Stomach smooth muscle (tissue), 2 donors: ENCODE data around the gene DCHS2.

Source experiments
- H3K27ac ChIP-seq: one replicate; pipeline ENCODE4 v1.7.0; 2013; ENCODE audit warnings: mild to moderate bottlenecking, low read length, inconsistent platforms
- H3K27me3 ChIP-seq, 2 donors: one replicate each; pipeline ENCODE4 v1.7.0; 2013; ENCODE audit warnings: low read length in 2 of 2; ENCODE audit not compliant: insufficient read depth in 2 of 2, control insufficient read depth in 1 of 2
- H3K36me3 ChIP-seq, 2 donors: one replicate each; pipeline ENCODE4 v1.7.0; 2013; ENCODE audit warnings: low read length in 2 of 2; ENCODE audit not compliant: control insufficient read depth in 2 of 2, insufficient read depth in 2 of 2
- H3K4me1 ChIP-seq: one replicate; pipeline ENCODE4 v1.7.0; 2013; ENCODE audit warnings: low read length; ENCODE audit not compliant: control insufficient read depth, insufficient read depth
- H3K4me3 ChIP-seq, 2 donors: one replicate each; pipeline ENCODE4 v1.7.0; 2013; ENCODE audit warnings: low read length in 2 of 2
- H3K9ac ChIP-seq, 2 donors: one replicate each; pipeline ENCODE4 v1.7.0; 2013; ENCODE audit warnings: low read length in 2 of 2, mild to moderate bottlenecking in 1 of 2
- H3K9me3 ChIP-seq, 2 donors: one replicate each; pipeline ENCODE4 v1.7.0; 2013; ENCODE audit warnings: low read length in 2 of 2; ENCODE audit not compliant: control insufficient read depth in 2 of 2
- donor health status: healthy.
- donor health status: Pancreatic carcinoma.

DCHS2 gene

DNA sequence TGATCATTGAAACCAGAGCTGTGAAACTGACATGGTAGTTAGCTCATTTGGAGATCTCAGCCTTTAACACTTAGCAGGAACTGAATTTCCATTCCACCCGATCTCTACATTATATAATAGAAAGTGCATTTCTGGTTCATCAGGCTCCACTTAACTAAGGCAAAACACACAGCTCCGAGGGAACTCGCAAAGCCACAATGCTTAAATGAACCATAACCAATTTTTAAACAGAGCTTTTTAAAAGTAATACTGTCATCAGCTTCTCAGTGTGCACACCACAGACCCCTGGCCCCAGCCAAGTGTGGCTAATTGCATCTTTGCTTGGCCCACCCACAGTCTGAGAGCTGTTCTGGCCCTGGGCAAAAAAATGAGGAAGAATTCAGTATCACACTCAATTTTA is 66.1 kb downstream of the DCHS2 start:
- H3K36me3 ChIP-seq, result no peaks in the 10 kb centered on the region
- H3K9ac ChIP-seq, result no peak overlapping the region
- no peaks in the 10 kb centered on the region for H3K9me3 ChIP-seq
- H3K4me3 ChIP-seq, result no peak overlapping the region
- H3K4me1 ChIP-seq, result no peaks in the 10 kb centered on the region
- no peak overlapping the region for H3K27ac ChIP-seq
- H3K27me3 ChIP-seq, result no peaks in the 10 kb centered on the region

DNA sequence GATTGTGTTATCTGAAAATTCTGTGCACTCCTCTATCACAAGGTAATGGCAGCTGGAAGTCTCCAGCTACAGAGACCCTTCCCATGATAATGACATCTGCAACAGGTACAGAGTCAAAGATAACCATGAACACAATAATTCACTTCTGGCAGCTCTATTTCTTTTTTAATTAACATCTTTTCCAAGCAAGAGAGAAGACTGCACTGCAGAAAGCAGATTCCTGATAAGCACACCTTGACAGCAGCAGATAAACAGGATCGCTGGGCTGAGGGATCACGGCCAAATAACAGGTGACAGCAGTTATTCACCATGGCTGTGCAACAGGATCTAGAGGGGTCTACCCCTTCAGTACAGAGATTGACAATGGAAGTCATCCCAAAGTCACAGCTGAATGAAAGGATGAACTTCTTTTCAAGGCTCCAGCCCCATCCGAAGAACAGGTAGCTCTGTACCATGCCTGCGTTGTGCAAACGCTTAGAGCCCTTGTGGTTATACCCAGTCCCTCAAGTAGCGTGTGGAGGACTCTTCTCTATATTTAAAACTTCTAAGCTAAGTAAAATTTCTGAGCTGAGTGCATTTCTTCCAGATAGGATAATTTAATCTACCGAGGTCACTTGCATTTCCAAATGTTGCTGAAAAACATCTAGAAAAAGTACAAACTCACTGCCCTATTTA is 66.7 kb downstream of the DCHS2 start:
- Histone ChIP-seq H3K9ac (no peak overlapping the region), H3K27me3 (no peaks in the 10 kb centered on the region), H3K4me3 (no peak overlapping the region), H3K36me3 (no peaks in the 10 kb centered on the region), H3K9me3 (no peaks in the 10 kb centered on the region), H3K4me1 (no peaks in the 10 kb centered on the region), H3K27ac (no peak overlapping the region)

DNA sequence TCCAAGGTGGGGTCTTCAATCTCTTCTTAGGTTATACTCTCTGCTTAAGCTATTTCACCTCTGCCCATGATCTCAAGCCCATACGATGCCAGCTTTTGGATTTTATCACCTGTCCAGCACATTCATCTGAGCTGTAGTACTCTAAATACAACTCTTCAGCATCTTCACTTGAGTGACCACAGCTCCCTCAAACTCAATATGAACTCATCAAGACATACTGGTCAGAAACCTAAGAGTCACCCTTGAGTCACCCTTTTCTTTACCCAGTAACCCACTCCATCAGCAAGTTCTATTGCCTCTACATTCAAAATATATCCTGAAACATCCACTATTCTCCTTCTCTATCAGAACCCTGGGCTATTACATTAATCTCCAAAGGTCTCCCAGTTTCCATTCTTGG is 69.4 kb downstream of the DCHS2 start:
- H3K36me3 ChIP-seq, result no peaks in the 10 kb centered on the region
- H3K4me1 ChIP-seq, result no peaks in the 10 kb centered on the region
- H3K4me3 ChIP-seq, result no peak overlapping the region
- H3K9ac ChIP-seq, result no peak overlapping the region
- H3K27ac ChIP-seq, result no peak overlapping the region
- H3K9me3 ChIP-seq, result no peaks in the 10 kb centered on the region
- H3K27me3 ChIP-seq, result no peaks in the 10 kb centered on the region

DNA sequence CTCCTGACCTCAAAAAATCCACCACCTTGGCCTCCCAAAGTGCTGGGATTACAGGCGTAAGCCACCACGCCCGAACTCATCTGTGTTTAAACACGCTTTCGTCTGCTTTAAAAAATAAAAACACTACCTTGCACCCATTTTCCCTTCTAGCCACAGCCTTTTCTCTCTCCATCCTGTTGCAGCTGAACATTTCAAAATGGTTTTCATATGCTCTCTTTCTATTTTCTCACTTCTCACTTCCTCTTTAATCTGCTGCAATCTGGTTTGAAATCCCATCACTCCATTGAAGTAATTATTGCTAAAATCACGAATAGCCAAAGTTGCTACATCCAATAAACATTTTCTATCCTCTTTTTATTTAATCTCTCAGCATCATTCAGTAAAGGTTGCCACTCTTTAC is 70.0 kb downstream of the DCHS2 start:
- H3K36me3 ChIP-seq, result no peaks in the 10 kb centered on the region
- no peak overlapping the region for H3K27ac ChIP-seq
- no peaks in the 10 kb centered on the region for H3K4me1 ChIP-seq
- H3K4me3 ChIP-seq, result no peak overlapping the region
- no peaks in the 10 kb centered on the region for H3K27me3 ChIP-seq
- no peak overlapping the region for H3K9ac ChIP-seq
- no peaks in the 10 kb centered on the region for H3K9me3 ChIP-seq

DNA sequence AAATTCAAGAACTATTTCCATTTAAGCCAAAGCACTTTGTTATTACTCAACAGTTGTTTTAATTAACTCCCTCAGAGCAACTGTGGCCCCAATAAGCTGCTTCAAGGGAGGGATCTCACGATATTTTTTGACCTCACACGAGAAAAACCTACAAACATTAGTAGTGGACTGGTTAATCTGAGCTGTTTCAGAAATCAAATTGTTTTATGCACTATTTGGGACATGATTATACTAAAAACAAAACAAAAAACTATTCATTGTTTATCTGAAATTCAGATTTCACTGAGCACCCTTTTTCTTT is 74.3 kb downstream of the DCHS2 start:
- Histone ChIP-seq H3K9ac (peak overlapping the region; percentile 70 to 71), H3K27ac (peak overlapping the region; percentile 72), H3K9me3 (no peaks in the 10 kb centered on the region), H3K27me3 (no peaks in the 10 kb centered on the region), H3K4me1 (peaks cover 5% of the 10 kb centered on the region), H3K36me3 (no peaks in the 10 kb centered on the region), H3K4me3 (peak overlapping the region; percentile 44 to 78)

DNA sequence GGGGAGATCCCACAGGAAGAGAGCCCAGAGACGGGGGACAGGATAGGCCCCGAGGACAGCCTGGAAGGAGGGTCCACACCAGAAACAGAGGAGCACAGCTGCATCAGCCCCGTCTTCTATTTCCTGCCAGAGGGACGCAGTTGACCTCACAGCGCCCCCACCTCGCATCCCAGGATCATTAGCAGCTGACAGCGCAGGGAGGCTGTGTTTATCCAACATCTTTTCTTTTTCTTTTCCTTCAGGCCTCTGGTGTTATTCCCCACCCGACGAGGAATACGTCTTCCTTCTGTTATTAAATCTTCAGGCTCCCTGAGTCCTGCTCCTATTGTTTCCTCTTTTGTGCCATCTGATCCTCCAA is 75.4 kb downstream of the DCHS2 start:
- Histone ChIP-seq H3K36me3 (no peaks in the 10 kb centered on the region), H3K27ac (peak overlapping the region; percentile 72), H3K27me3 (no peaks in the 10 kb centered on the region), H3K4me3 (peak overlapping the region; percentile 44 to 78), H3K9me3 (no peaks in the 10 kb centered on the region), H3K9ac (peak overlapping the region; percentile 70 to 71), H3K4me1 (peaks cover 5% of the 10 kb centered on the region)

DNA sequence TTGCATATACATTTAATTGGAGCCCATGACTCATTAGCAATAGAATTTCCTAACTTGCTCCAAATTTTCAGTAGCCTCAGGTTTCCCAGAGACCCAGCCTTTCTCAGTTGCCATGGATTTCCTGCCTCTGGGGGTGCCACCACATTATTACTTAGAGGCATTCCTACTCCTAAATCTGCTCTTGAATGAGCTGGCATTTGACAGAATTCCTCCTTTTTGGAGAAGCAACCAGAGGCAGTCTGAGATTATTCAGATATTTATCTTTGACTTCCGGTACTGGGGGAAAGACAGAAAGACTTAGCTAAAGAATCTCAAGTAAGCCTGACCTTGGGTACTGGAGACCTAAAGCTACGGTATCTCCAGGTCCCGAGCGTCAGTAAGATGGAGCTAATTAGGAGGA is 76.3 kb downstream of the DCHS2 start:
- H3K4me1 ChIP-seq, result peaks cover 5% of the 10 kb centered on the region
- no peak overlapping the region for H3K9ac ChIP-seq
- no peak overlapping the region for H3K27ac ChIP-seq
- H3K4me3 ChIP-seq, result no peak overlapping the region
- H3K9me3 ChIP-seq, result no peaks in the 10 kb centered on the region
- H3K27me3 ChIP-seq, result no peaks in the 10 kb centered on the region
- no peaks in the 10 kb centered on the region for H3K36me3 ChIP-seq

DNA sequence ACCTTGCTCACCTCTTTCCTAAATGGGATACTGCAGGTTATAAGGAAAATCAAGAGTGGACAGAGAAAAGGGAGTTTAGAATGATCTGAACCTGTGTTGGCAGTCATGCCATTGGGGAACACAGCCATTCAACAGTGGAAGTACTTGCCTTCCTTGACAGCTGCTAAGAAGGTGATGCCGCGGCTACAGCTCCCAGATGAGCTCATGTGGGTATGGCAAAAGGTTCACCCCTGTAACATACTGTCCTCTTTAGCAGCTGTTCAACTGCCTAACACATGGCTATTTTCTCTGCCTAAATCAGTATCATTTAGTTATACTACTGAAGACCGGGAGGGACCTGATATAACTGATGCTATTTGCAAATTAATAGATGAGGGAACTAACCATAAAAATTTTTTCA is 76.8 kb downstream of the DCHS2 start:
- Histone ChIP-seq H3K27ac (no peak overlapping the region), H3K27me3 (no peaks in the 10 kb centered on the region), H3K9ac (no peak overlapping the region), H3K9me3 (no peaks in the 10 kb centered on the region), H3K4me1 (peaks cover 5% of the 10 kb centered on the region), H3K36me3 (no peaks in the 10 kb centered on the region), H3K4me3 (no peak overlapping the region)

DNA sequence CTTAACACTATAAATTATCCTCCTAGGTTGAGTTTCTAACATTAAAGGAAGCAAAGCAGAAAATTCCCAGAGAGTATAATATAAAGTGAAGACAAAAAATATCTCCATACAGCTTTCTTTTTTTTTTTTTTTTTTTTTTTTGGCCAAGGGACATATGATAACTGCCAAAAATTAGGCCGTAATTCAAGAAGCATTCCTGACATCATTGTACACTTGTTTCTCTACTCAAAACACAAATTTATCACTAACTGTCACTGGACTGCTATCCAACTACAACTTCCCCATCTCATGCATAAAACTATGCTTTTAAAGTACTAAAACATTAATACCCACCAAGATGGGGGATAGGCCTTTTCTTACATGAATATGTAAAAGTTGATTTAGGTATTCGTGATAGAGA is 77.2 kb downstream of the DCHS2 start:
- no peaks in the 10 kb centered on the region for H3K9me3 ChIP-seq
- H3K36me3 ChIP-seq, result no peaks in the 10 kb centered on the region
- peaks cover 5% of the 10 kb centered on the region for H3K4me1 ChIP-seq
- H3K27ac ChIP-seq, result no peak overlapping the region
- H3K27me3 ChIP-seq, result no peaks in the 10 kb centered on the region
- H3K9ac ChIP-seq, result no peak overlapping the region
- H3K4me3 ChIP-seq, result no peak overlapping the region

DNA sequence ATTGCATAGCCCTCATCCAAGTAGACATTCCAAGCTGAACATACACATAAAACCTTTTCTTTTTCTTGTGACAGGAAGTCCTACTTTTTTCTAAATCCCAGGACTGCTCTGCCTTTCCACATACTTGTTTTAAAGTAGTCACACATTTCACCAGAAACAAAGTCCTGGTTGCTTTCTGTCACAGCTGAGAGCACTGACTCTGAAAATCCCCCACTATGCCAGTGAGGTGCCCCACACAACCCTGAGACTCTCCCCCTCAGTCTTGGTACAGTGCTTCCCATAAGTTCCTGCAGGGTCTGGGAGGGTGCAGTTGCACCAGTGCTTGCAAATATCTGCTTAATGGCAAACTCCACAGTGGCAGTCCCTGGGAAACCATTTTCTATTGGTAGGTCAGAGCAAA is 84.2 kb downstream of the DCHS2 start:
- Histone ChIP-seq H3K9ac (no peak overlapping the region), H3K27me3 (no peaks in the 10 kb centered on the region), H3K36me3 (no peaks in the 10 kb centered on the region), H3K4me3 (no peak overlapping the region), H3K9me3 (no peaks in the 10 kb centered on the region), H3K27ac (no peak overlapping the region), H3K4me1 (no peaks in the 10 kb centered on the region)

DNA sequence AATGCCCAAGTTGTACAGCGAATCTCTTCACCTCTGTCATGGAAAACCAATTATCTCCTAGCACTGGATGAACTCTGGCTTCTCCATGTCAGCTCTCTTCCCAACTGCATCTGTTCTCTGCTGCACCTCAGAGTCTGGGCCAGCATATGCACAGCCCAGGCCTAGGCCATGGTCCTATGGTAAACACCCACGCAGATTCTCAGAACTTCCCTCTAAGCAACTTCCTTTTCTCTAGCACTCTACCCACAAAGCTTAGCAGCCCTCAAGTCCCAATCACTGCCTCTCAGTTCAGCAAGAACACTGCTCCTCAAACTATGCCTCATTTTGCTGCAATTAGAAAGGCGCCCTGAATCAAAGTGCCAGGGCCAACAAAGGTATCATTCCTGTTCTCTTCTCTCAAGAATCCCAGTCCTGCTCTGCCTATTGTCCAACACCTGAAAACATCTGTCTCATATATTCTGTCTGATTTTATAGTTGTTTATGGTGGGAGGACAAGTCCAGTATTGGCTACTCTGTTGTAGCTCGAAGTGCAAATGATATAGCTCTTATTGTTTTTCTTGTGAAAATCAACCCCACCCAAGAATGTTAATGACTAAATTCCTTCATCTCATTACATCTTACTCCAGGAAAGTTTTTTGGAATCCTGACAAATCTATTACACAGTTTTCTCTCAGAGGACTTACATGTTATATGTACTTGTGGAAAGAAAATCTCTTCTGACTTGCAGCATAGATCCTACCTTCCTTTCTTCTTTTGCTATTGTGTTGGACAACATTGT is 85.4 kb downstream of the DCHS2 start:
- H3K36me3 ChIP-seq, result no peaks in the 10 kb centered on the region
- H3K4me3 ChIP-seq, result no peak overlapping the region
- H3K9ac ChIP-seq, result no peak overlapping the region
- no peaks in the 10 kb centered on the region for H3K27me3 ChIP-seq
- no peaks in the 10 kb centered on the region for H3K4me1 ChIP-seq
- H3K9me3 ChIP-seq, result no peaks in the 10 kb centered on the region
- H3K27ac ChIP-seq, result no peak overlapping the region
